ENCODE measurements around the gene RPP40.
A peak's percentile ranks its signal among the peaks of the same experiment; 100 is the strongest.
"Not testable (repeated sequence)": the region's sequence is repeated elsewhere in the genome, so short reads cannot be mapped to it uniquely, and the experiment has no call there.

RPP40 gene, protein sequence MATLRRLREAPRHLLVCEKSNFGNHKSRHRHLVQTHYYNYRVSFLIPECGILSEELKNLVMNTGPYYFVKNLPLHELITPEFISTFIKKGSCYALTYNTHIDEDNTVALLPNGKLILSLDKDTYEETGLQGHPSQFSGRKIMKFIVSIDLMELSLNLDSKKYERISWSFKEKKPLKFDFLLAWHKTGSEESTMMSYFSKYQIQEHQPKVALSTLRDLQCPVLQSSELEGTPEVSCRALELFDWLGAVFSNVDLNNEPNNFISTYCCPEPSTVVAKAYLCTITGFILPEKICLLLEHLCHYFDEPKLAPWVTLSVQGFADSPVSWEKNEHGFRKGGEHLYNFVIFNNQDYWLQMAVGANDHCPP

DNA sequence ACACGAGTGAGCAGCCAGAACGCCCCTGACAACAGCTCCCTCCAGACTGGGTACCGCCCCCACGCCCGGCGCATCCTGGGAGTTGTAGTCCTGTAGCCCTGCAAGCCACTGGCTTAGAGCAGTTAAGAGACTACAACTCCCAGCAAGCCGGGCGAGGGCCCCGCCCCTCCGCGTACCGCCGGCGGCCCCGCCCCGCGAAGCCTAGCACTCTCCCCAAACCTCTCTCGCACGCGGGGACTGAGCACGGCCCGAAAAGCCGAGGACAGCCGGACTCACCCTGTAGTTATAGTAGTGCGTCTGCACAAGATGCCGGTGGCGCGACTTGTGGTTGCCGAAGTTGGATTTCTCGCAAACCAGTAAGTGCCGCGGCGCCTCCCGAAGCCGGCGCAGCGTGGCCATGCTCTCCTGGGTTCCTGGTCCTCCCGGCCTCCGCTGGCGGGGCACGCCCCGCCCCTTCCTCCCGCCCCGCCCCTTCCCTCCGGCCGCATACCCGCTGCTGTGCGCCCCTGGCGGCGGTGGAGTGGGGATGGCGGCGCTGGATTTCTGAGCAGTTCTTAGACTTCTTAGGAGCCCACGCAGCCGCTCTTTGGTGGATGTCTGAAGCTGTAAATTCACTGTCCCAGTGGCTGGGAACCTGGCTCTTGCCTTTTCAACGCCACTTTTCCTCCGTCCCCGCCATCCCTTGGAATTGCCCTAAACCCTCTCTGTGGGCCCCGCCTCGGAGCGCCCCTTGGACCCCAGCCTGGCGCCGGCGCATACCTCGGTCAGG is at the start of gene RPP40:
Gene RPP40, minus strand, starts transcription at position 434 of the 769 bp plus-strand sequence. Its CDS starts 35 bp downstream, at position 399.
- peak; percentile 99 for DNase-seq (ENCODE audit: low read depth)

DNA sequence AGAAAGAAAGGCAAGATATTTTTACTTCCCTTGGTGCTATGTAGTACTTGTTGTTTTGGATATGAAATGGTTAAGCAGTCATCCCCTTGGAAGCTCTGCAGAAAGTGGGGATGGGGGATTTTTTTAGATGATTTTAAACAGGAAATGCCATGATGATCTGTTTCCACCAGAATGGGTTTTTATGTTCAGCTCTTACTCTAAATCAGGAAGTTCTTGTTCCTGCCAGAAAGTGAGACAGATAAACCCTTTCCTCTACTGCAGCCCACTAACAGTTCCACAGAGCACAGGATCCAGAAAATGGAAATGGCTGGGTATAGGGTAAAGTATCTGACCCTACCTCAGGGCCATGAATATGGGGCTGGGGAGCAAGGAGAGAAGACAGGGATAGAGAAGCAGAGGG is 49.2 kb upstream of the RPP40 start:
- no peak for DNase-seq (ENCODE audit: low read depth)

- DNase-seq (ENCODE audit: low read depth), result no peak
Observed at GRCh38 chr6:5051394-5051793, 47.6 kb upstream of the RPP40 start.

DNA sequence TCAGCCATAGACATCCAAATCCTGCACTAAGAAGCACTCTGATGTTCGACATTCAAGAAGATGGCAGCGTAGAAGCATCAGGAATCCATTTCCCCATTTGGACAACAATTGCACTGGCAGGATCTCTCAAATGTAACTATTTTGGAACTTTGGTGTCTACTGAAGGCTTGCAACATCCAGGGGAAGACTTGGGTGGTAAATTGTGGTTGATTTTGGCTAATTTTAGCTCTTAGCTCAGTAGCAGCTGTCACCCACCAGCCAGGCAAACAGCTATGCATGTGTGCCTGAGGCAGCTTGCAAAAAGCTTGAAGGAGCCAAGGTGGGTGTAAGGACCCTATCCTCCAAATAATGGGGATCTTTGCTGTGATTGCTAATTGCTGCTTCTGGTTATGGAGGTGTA is 46.2 kb upstream of the RPP40 start:
- no peak for DNase-seq (ENCODE audit: low read depth)

GRCh38 chr6:5046430-5046829 is 42.6 kb upstream of the RPP40 start:
- DNase-seq (ENCODE audit: low read depth), result no peak

DNA sequence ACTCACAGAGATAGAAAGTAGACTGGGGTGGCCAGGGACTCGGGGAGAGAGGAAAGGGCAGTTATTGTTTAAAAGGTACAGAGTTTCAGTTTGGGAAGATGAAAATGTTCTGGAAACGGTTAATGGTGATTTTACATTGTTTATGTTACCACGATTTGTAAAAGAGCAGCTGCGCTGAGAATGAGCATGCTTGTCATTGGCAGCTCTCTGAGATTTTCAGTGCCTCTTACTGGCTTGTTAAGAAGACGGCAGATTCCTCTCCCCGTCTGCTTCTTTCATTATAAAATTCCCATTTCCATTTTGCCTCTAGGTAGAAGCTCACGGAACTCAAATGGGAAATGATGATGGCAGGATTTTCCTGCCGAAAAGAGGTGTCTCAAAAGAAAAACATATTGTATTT is 41.6 kb upstream of the RPP40 start:
- DNase-seq (ENCODE audit: low read depth), result no peak

DNA sequence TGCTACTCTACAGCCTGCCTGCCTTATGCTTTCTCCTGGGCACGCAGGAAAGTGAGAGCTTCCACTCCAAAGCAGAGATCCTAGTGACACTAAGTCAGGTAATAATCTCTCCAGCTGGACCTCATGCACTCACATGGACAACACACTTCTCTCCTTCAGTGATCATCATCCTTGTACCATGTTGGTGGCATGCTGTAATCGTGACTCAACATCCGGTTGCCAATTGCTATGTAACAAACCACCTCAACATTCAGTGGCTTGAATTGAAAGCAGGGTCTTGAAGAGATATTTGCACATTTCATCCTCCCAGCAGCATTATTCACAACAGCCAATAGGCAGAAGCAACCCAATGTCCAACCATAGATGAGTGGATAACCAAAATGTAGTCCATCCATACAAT is 41.0 kb upstream of the RPP40 start:
- no peak for DNase-seq (ENCODE audit: low read depth)

- no peak for DNase-seq (ENCODE audit: low read depth)
Observed at GRCh38 chr6:5042436-5042835, 38.6 kb upstream of the RPP40 start.

DNA sequence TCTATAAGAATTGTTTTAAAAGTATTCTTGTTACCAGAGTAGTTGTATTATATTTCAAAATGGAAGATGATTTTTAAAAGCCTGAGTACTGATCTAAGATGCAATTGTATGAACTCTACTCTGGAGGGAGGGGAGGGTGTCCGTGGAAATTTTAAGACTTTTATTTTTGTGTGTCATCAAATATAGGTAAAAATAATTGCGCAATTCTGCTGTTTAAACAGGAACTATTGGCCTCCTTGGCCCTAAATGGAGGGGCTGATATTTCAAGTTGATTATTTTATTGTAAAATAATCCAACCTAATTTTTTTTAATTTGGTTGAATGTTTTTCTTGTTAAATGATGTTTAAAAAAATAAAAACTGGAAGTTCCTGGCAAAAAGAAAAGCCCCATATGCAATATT is 38.1 kb upstream of the RPP40 start:
- no peak for DNase-seq (ENCODE audit: low read depth)

DNA sequence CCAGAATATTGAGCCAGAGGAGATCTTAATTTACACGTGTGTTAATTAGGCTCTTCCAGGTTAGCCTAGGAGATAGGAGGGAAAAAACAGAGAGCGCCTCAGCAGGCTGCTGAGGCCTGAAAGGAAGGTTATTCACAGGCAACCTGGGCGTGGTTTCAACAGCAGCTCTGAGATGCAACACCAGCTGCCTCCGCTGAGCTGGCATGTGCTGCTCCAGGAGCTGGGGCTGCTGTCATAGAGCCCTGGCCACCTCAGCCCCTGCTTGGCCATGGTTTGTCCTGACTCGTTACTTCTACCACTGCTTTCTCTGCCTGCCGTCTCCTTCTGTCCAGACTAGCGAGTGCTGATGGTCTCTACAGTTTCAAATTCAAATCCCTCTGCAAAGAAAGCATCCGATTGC is 32.4 kb upstream of the RPP40 start:
- DNase-seq (ENCODE audit: low read depth), result no peak

DNA sequence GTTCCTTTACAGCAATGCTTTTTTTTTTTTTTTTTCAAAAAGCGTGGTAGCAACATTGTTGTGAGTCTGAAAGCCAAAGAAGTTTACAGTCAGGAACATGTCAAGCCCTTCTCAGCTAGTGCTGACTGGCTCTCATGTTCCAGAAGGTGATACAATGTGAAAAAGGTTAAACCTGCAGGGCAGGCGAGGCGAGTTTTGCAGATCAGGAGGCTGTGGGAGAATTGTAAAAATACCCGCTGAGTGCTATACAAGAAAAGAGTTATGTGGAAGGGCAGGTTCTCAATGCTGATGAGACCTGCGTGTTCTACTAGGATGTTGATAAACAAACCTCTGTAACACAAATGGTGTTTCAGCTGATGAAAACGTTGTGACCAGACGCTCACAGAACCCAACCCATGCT is 30.9 kb upstream of the RPP40 start:
- no peak for DNase-seq (ENCODE audit: low read depth)

- DNase-seq (ENCODE audit: low read depth), result no peak
Observed at GRCh38 chr6:5034328-5034727, 30.5 kb upstream of the RPP40 start.

DNA sequence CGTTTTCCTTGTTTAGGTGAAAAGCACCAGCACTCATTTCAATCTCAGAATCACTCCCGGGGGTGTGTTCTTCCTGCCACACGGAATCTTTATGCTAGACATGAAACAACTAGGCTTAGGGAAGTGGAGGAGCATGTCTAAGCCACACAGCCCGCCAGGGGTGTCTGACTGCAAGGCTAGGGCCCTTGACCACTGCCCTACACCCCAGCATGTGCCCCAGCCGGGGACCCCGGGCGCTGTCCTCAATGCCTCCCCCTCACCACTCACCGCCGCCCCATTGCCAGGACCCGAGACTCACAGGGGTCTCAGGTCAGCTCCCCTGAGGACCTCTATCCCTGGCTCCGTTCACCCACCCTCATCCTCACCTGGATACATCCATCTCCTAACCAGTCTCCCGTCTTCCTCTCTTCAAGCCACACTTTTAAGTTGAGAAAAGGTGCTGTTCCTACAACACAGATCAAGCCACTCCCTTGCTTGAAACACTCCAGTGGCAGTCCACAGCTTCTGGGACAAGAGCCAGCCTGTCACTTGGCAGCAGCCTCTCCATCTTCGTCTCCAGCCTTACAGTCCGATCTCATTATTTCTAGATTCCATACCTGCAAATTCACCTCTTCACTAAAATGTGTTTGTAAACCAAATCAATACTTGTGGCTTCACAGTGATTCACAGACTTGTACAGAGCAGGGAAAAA is 29.5 kb upstream of the RPP40 start:
- DNase-seq (ENCODE audit: low read depth), result not testable (repeated sequence)

GRCh38 chr6:5032706-5033105 is 28.9 kb upstream of the RPP40 start:
- not testable (repeated sequence) for DNase-seq (ENCODE audit: low read depth)

- no peak for DNase-seq (ENCODE audit: low read depth)
Observed at GRCh38 chr6:5031150-5031549, 27.3 kb upstream of the RPP40 start.

GRCh38 chr6:5030596-5031136 is 26.8 kb upstream of the RPP40 start:
- DNase-seq (ENCODE audit: low read depth), result peak; percentile 44

GRCh38 chr6:5029609-5030008 is 25.8 kb upstream of the RPP40 start:
- no peak for DNase-seq (ENCODE audit: low read depth)

- DNase-seq (ENCODE audit: low read depth), result no peak
Observed at GRCh38 chr6:5028921-5029320, 25.1 kb upstream of the RPP40 start.

DNA sequence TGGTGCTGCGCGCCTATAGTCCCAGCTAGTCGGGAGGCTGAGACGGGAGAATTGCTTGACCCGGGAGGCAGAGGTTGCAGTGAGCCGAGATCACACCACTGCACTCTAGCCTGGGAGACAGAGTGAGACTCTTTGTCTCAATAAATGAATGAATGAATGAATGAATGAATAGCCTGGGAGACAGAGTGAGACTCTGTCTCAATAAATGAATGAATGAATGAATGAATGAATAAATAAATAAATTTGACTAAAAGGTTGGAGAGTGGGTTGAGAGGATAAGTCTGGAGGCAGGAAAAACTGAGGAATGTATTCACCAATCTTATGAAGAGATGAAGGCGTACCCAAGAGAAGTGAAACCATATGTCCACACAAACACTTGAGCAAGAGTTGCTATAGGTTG is 24.5 kb upstream of the RPP40 start:
- DNase-seq (ENCODE audit: low read depth), result no peak

GRCh38 chr6:5025911-5026819 is 22.3 kb upstream of the RPP40 start:
- DNase-seq (ENCODE audit: low read depth), result no peak

GRCh38 chr6:5023923-5024322 is 20.1 kb upstream of the RPP40 start:
- DNase-seq (ENCODE audit: low read depth), result no peak

- no peak for DNase-seq (ENCODE audit: low read depth)
Observed at GRCh38 chr6:5020142-5020541, 16.3 kb upstream of the RPP40 start.

Data from stimulated activated CD8-positive, alpha-beta memory T cell treated with anti-CD3 and anti-CD28 coated beads, Interleukin-15, amount 100 ng/mL, for 1 hour (primary cell).